ENCODE data around the gene KCNQ1. TPM values are rescaled to one million over a fixed set of nuclear protein-coding genes. Genes with fewer than 3 reads are reported as not detected.

KCNQ1 gene
- total RNA-seq, 1 donor from 2014 or later: 52.9 TPM

- Histone ChIP-seq H3K27me3 (no peaks in the 10 kb centered on the region), H3K4me3 (no peak overlapping the region), H3K4me1 (peaks cover 3% of the 10 kb centered on the region), H3K36me3 (no peaks in the 10 kb centered on the region), H3K27ac (peak overlapping the region; percentile 58), H3K9me3 (no peaks in the 10 kb centered on the region)
- DNase-seq (peak; percentile 54), ATAC-seq (no peak)
- intact Hi-C loops (cut with DNase I): no loop called here
- TF ChIP-seq CTCF (IDR thresholded peaks at IDR 0.05): no peak
These were observed 297.4 kb downstream of the KCNQ1 start for GRCh38 chr11:2742201-2742600.

- Histone ChIP-seq H3K27me3 (no peaks in the 10 kb centered on the region), H3K4me3 (no peak overlapping the region), H3K36me3 (no peaks in the 10 kb centered on the region), H3K27ac (no peak overlapping the region), H3K9me3 (no peaks in the 10 kb centered on the region), H3K4me1 (peaks cover 3% of the 10 kb centered on the region)
- no peak for ATAC-seq
- peak; percentile 54 for DNase-seq
- intact Hi-C loops (cut with DNase I): no loop called here
- TF ChIP-seq CTCF (IDR thresholded peaks at IDR 0.05): no peak
These were observed 298.0 kb downstream of the KCNQ1 start for GRCh38 chr11:2742611-2743426.

- intact Hi-C loops (cut with DNase I): no loop called here
- no peak overlapping the region for H3K27ac ChIP-seq
- peaks cover 3% of the 10 kb centered on the region for H3K4me1 ChIP-seq
- DNase-seq (peak; percentile 54), ATAC-seq (no peak)
- H3K27me3 ChIP-seq: no peaks in the 10 kb centered on the region
- H3K9me3 ChIP-seq: no peaks in the 10 kb centered on the region
- TF ChIP-seq CTCF (IDR thresholded peaks at IDR 0.05): no peak
- no peak overlapping the region for H3K4me3 ChIP-seq
- no peaks in the 10 kb centered on the region for H3K36me3 ChIP-seq
These were observed 298.8 kb downstream of the KCNQ1 start for GRCh38 chr11:2743427-2744110.

GRCh38 chr11:2744166-2744565 is 299.4 kb downstream of the KCNQ1 start:
- intact Hi-C loops (cut with DNase I): no loop called here
- ATAC-seq (no peak), DNase-seq (peak; percentile 19)
- Histone ChIP-seq H3K4me1 (peaks cover 3% of the 10 kb centered on the region), H3K9me3 (no peaks in the 10 kb centered on the region), H3K4me3 (no peak overlapping the region), H3K27me3 (no peaks in the 10 kb centered on the region), H3K36me3 (no peaks in the 10 kb centered on the region), H3K27ac (no peak overlapping the region)
- no peak for TF ChIP-seq CTCF (IDR thresholded peaks at IDR 0.05)

GRCh38 chr11:2745511-2745910 is 300.7 kb downstream of the KCNQ1 start:
- H3K27me3 ChIP-seq: no peaks in the 10 kb centered on the region
- ATAC-seq (no peak), DNase-seq (peak; percentile 60)
- intact Hi-C loops (cut with DNase I): no loop called here
- no peak overlapping the region for H3K4me3 ChIP-seq
- no peaks in the 10 kb centered on the region for H3K9me3 ChIP-seq
- no peak overlapping the region for H3K27ac ChIP-seq
- H3K4me1 ChIP-seq: peaks cover 3% of the 10 kb centered on the region
- TF ChIP-seq CTCF (IDR thresholded peaks at IDR 0.05): no peak
- no peaks in the 10 kb centered on the region for H3K36me3 ChIP-seq

Measured in upper lobe of right lung (tissue), 1 donor.